IMR-90 (cell line): Measurements from ENCODE around the gene NLRC3. TPM values are rescaled to one million over a fixed set of nuclear protein-coding genes. Genes with fewer than 3 reads are reported as not detected.

ENCODE experiments used
- ATAC-seq: fragments of 200-7000 bp; cut with Tn5 transposase; 2 replicates; pipeline ENCODE4 v1.9.1; 2020; ENCODE audit warnings: low read depth, mild to moderate bottlenecking, moderate library complexity
- BruUV-seq: library from RNA; stranded (reverse); fragments of 400-500 nt; replicated peaks from 2 replicates; lab custom pipeline; 2021; lab: Mats Ljungman, UMichigan
- CTCF ChIA-PET: fragments of 300-600 bp; formaldehyde crosslinking; extraction: SDS; loops from one replicate; lab custom pipeline; 2021; ENCODE audit warnings: antibody characterized with exemption; lab: Yijun Ruan, JAX
- POLR2A ChIA-PET: fragments of 300-600 bp; sonication (Branson Sonifier 250); formaldehyde crosslinking; loops from one replicate; lab custom pipeline; 2022; ENCODE audit warnings: antibody characterized with exemption; ENCODE audit not compliant: unreplicated experiment; lab: Charles Lee
- DNase-seq: peaks from one replicate; pipeline ENCODE4 v3.0.0; 2013
- H2AFZ ChIP-seq: replicated peaks from 2 replicates; pipeline ENCODE3; 2013; ENCODE audit warnings: low read length, mild to moderate bottlenecking; ENCODE audit not compliant: poor library complexity
- H2AK5ac ChIP-seq: 2 replicates; pipeline ENCODE4 v1.6.1; 2013; ENCODE audit warnings: low read depth, low read length, inconsistent platforms
- H2AK9ac ChIP-seq: replicated peaks from 2 replicates; pipeline ENCODE3; 2013; ENCODE audit warnings: mild to moderate bottlenecking, low read depth, low read length, moderate library complexity; ENCODE audit not compliant: poor library complexity
- H2BK120ac ChIP-seq: 2 replicates; pipeline ENCODE4 v1.6.1; 2013; ENCODE audit warnings: low read depth, low read length, inconsistent platforms
- H2BK15ac ChIP-seq: 3 replicates; pipeline ENCODE4 v1.6.1; 2013; ENCODE audit warnings: low read depth, low read length, inconsistent platforms
- H2BK20ac ChIP-seq: 2 replicates; pipeline ENCODE4 v1.6.1; 2013; ENCODE audit warnings: low read depth, mild to moderate bottlenecking, inconsistent platforms, low read length, moderate library complexity
- H2BK5ac ChIP-seq: 2 replicates; pipeline ENCODE4 v1.6.1; 2013; ENCODE audit warnings: mild to moderate bottlenecking, low read depth, low read length, inconsistent platforms; ENCODE audit not compliant: poor library complexity, severe bottlenecking
- H3K14ac ChIP-seq: replicated peaks from 2 replicates; pipeline ENCODE4 v1.6.1; 2013; ENCODE audit warnings: low read depth, low read length, inconsistent platforms
- H3K18ac ChIP-seq: 2 replicates; pipeline ENCODE4 v1.6.1; 2013; ENCODE audit warnings: low read depth, low read length, control low read depth
- H3K23ac ChIP-seq: 2 replicates; pipeline ENCODE4 v1.6.1; 2013; ENCODE audit warnings: low read depth, low read length, inconsistent platforms
- H3K27ac ChIP-seq: 2 replicates; pipeline ENCODE4 v1.5.1; 2013; ENCODE audit warnings: mild to moderate bottlenecking, control low read depth, low read length; ENCODE audit not compliant: insufficient read depth
- H3K27me3 ChIP-seq: 2 replicates; pipeline ENCODE4 v1.6.1; 2013; ENCODE audit warnings: low read length; ENCODE audit not compliant: control insufficient read depth, insufficient read depth
- H3K36me3 ChIP-seq: 2 replicates; pipeline ENCODE4 v1.6.1; 2013; ENCODE audit warnings: low read length, mixed read lengths; ENCODE audit not compliant: control insufficient read depth, insufficient read depth
- H3K4ac ChIP-seq: 2 replicates; pipeline ENCODE4 v1.6.1; 2013; ENCODE audit warnings: low read depth, low read length, inconsistent platforms
- H3K4me1 ChIP-seq: 2 replicates; pipeline ENCODE4 v1.6.1; 2013; ENCODE audit warnings: low read length, mixed read lengths; ENCODE audit not compliant: control insufficient read depth, insufficient read depth
- H3K4me2 ChIP-seq: 2 replicates; pipeline ENCODE4 v1.6.1; 2013; ENCODE audit warnings: low read depth, mild to moderate bottlenecking, control low read depth, low read length, moderate library complexity
- H3K4me3 ChIP-seq: 2 replicates; pipeline ENCODE4 v1.5.1; 2013; ENCODE audit warnings: low read depth, mild to moderate bottlenecking, control low read depth, low read length, moderate library complexity; ENCODE audit not compliant: insufficient read depth
- H3K56ac ChIP-seq: 2 replicates; pipeline ENCODE4 v1.6.1; 2013; ENCODE audit warnings: low read length, inconsistent platforms; ENCODE audit not compliant: insufficient read depth; ENCODE audit errors: extremely low read depth
- H3K79me1 ChIP-seq, 2 experiments: 2 replicates each; pipeline ENCODE4 v1.6.1; 2013; ENCODE audit warnings: low read length in 2 of 2, inconsistent platforms in 1 of 2, low read depth in 1 of 2
- H3K9ac ChIP-seq: 2 replicates; pipeline ENCODE4 v1.6.1; 2013; ENCODE audit warnings: low read depth, low read length, control low read depth
- H3K9me1 ChIP-seq: 2 replicates; pipeline ENCODE4 v1.6.1; 2013; ENCODE audit warnings: low read length, inconsistent platforms; ENCODE audit not compliant: insufficient read depth
- H3K9me3 ChIP-seq: 2 replicates; pipeline ENCODE4 v1.6.1; 2013; ENCODE audit warnings: low read length; ENCODE audit not compliant: control insufficient read depth, insufficient read depth
- H4K20me1 ChIP-seq: 2 replicates; pipeline ENCODE4 v1.6.1; 2013; ENCODE audit warnings: low read length, inconsistent platforms; ENCODE audit not compliant: insufficient read depth
- H4K5ac ChIP-seq: 2 replicates; pipeline ENCODE4 v1.6.1; 2013; ENCODE audit warnings: mild to moderate bottlenecking, low read depth, low read length, control low read depth
- H4K8ac ChIP-seq, 2 experiments: 2 replicates each; pipeline ENCODE4 v1.6.1; 2013; ENCODE audit warnings: low read depth in 2 of 2, low read length in 2 of 2, control low read depth in 1 of 2, inconsistent platforms in 1 of 2
- H4K91ac ChIP-seq: 2 replicates; pipeline ENCODE4 v1.6.1; 2013; ENCODE audit warnings: low read depth, low read length, inconsistent platforms; ENCODE audit not compliant: insufficient read depth
- BHLHE40 ChIP-seq: fragments of 150-350 bp; IDR thresholded peaks from 2 replicates; pipeline ENCODE4 v1.6.1; 2016; ENCODE audit warnings: mild to moderate bottlenecking, low read depth, low read length
- CHD1 ChIP-seq: IDR thresholded peaks from 2 replicates; pipeline ENCODE4 v1.6.1; 2012; ENCODE audit warnings: low read depth, low read length, improper control_type of control experiment
- NFE2L2 ChIP-seq: fragments of 150-350 bp; IDR thresholded peaks from 2 replicates; pipeline ENCODE4 v1.6.1; 2016; ENCODE audit warnings: low read depth, mild to moderate bottlenecking, low read length
- POLR2A ChIP-seq: IDR thresholded peaks from 2 replicates; pipeline ENCODE4 v1.6.1; 2012; ENCODE audit warnings: mild to moderate bottlenecking, low read depth, low read length
- RAD21 ChIP-seq: IDR thresholded peaks from 2 replicates; pipeline ENCODE4 v1.6.1; 2012; ENCODE audit warnings: low read length, improper control_type of control experiment
- RCOR1 ChIP-seq: IDR thresholded peaks from 2 replicates; pipeline ENCODE4 v1.6.1; 2012; ENCODE audit warnings: mild to moderate bottlenecking, low read length, improper control_type of control experiment; ENCODE audit not compliant: insufficient replicate concordance
- SMC3 ChIP-seq: fragments of 150-350 bp; IDR thresholded peaks from 2 replicates; pipeline ENCODE4 v1.6.1; 2016; ENCODE audit warnings: low read depth, mild to moderate bottlenecking, antibody characterized with exemption, low read length, moderate library complexity
- WGBS, 2 experiments: methylation state at CpG; one replicate each; pipeline versions ENCODE4 v1.1.5 to v1.1.7; 2013; ENCODE audit warnings: missing lambda C conversion rate in 2 of 2; ENCODE audit not compliant: insufficient read length in 1 of 2; ENCODE audit errors: extremely low coverage in 2 of 2; 5-methylcytosine and 5-hydroxymethylcytosine counted together
- dilution Hi-C: fragments of 300-500 bp; cut with HindIII; formaldehyde crosslinking; loops from one replicate; pipeline ENCODE4 v1.14.3; 2018; ENCODE audit warnings: low sequenced_read_pairs; ENCODE audit not compliant: unreplicated experiment
- in situ Hi-C: fragments of 300-500 bp; cut with MboI; formaldehyde crosslinking; loops from 3 replicates; pipeline ENCODE4 v1.14.3; 2019; ENCODE audit warnings: low sequenced_read_pairs, inconsistent platforms, mixed read lengths
- intact Hi-C: fragments of 100-400 bp; cut with micrococcal nuclease; formaldehyde crosslinking; loops from 2 replicates; pipeline ENCODE4 v1.10.0; 2022
- polyA plus RNA-seq, 3 experiments: library from polyadenylated mRNA; depleted of rRNA; stranded (reverse); fragments of >200 nt; gene quantifications; 2 replicates each; pipeline ENCODE4 v1.2.3, GENCODE V29; 2012; ENCODE audit warnings: low replicate concordance in 1 of 3
- total RNA-seq: library from RNA; depleted of rRNA; stranded (reverse); fragments of >200 nt; gene quantifications from 2 replicates; pipeline ENCODE4 v1.2.3, GENCODE V29; 2012

NLRC3 gene
- total and polyA plus RNA-seq, 2 of the 4 experiments (the other 2 are of a cell fraction) = not detected

GRCh38 chr16:3601614-3602319, 24.6 kb upstream of the NLRC3 start:
- no peak for DNase-seq
- in situ Hi-C loops = no loop called here
- Histone ChIP-seq H3K9me1 (peaks cover 3% of the 10 kb centered on the region; the same call in 1 of the 2 replicates), H3K4me3 (no peak overlapping the region), H2BK120ac (no peak overlapping the region), H4K8ac (no peak overlapping the region), H3K18ac (no peak overlapping the region), H3K9me3 (peaks cover 6% of the 10 kb centered on the region; the same call in 1 of the 2 replicates), H3K23ac (no peak overlapping the region), H3K27me3 (no peaks in the 10 kb centered on the region), H3K27ac (no peak overlapping the region), H3K4me1 (no peaks in the 10 kb centered on the region), H2BK15ac (no peak overlapping the region), H3K79me1 (no peaks in the 10 kb centered on the region), H3K4me2 (no peak overlapping the region), H3K56ac (no peak overlapping the region), H3K14ac (no peak overlapping the region), H2BK20ac (no peak overlapping the region), H4K5ac (no peak overlapping the region), H2AFZ (no peak overlapping the region), H4K91ac (no peak overlapping the region), H3K4ac (no peak overlapping the region), H3K36me3 (peaks cover 37% of the 10 kb centered on the region), H2AK5ac (no peak overlapping the region), H2AK9ac (no peak overlapping the region), H3K9ac (no peak overlapping the region), H4K20me1 (no peaks in the 10 kb centered on the region), H2BK5ac (no peak overlapping the region)
- ChIA-PET POLR2A (no interaction called here), CTCF (no interaction called here)
- TF ChIP-seq SMC3 (no peak), RAD21 (no peak), NFE2L2 (no peak), CHD1 (no peak), POLR2A (no peak), BHLHE40 (no peak), RCOR1 (no peak)
- no peak for ATAC-seq
- intact Hi-C loops = no loop called here
- BruUV-seq = no TSS peak
- dilution Hi-C loops = no loop called here
- WGBS, 2 experiments = 100% methylated on average over 1 of the region's 13 CpGs; no CpG with 5 or more reads in 1 of the 2 experiments
